Measurements from ENCODE around the gene PGP. TPM values are rescaled to one million over a fixed set of nuclear protein-coding genes. Genes with fewer than 3 reads are reported as not detected.

PGP gene
- total and polyA plus RNA-seq, 2 of the 4 experiments (the other 2 are of a cell fraction), result 4.1 to 9.4 TPM

DNA sequence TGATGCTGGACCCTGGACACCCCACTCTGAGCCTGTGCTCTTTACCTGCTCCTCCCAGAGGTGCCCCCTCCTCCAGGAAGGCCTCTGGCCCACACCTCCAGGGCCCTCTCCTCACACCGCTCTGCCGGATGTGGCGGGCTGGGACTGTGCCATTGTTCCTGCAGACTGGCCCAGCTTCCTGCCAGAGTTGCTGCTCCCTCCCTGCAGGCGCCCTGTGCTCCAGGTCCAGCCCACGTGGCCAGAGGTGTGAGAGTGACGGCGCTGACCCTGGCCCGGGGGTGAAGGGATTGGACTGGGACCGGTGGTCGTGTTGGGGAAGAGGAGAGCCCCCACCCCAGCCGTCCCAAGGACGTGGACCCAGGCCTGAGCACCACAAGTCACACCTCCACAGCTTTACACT, 14.5 kb upstream of the PGP start:
- H2BK15ac ChIP-seq (ENCODE audit: low read depth, low read length), result no peak overlapping the region
- H3K9me3 ChIP-seq (ENCODE audit: control insufficient read depth, insufficient read depth, low read length), result no peaks in the 10 kb centered on the region
- TF ChIP-seq FOS (IDR thresholded peaks at IDR 0.05; ENCODE audit: low read depth, low read length) (no peak), USF2 (IDR thresholded peaks at IDR 0.05; ENCODE audit: low read depth, low read length) (no peak), POLR2A (IDR thresholded peaks at IDR 0.05; ENCODE audit: low read depth, low read length) (no peak), MXI1 (IDR thresholded peaks at IDR 0.05; ENCODE audit: borderline replicate concordance, low read depth, low read length) (no peak), BHLHE40 (IDR thresholded peaks at IDR 0.05; ENCODE audit: low read depth, low read length) (no peak), RCOR1 (IDR thresholded peaks at IDR 0.05; ENCODE audit: insufficient replicate concordance, low read length) (no peak), NFE2L2 (IDR thresholded peaks at IDR 0.05; ENCODE audit: low read depth, low read length) (no peak), CEBPB (IDR thresholded peaks at IDR 0.05; ENCODE audit: low read depth, low read length) (no peak), MAZ (IDR thresholded peaks at IDR 0.05; ENCODE audit: borderline replicate concordance, low read depth, low read length) (no peak), RFX5 (IDR thresholded peaks at IDR 0.05; ENCODE audit: low read depth, low read length) (no peak), MAFK (IDR thresholded peaks at IDR 0.05; ENCODE audit: low read depth, low read length) (no peak)
- TF ChIP-seq, protein P1, sequence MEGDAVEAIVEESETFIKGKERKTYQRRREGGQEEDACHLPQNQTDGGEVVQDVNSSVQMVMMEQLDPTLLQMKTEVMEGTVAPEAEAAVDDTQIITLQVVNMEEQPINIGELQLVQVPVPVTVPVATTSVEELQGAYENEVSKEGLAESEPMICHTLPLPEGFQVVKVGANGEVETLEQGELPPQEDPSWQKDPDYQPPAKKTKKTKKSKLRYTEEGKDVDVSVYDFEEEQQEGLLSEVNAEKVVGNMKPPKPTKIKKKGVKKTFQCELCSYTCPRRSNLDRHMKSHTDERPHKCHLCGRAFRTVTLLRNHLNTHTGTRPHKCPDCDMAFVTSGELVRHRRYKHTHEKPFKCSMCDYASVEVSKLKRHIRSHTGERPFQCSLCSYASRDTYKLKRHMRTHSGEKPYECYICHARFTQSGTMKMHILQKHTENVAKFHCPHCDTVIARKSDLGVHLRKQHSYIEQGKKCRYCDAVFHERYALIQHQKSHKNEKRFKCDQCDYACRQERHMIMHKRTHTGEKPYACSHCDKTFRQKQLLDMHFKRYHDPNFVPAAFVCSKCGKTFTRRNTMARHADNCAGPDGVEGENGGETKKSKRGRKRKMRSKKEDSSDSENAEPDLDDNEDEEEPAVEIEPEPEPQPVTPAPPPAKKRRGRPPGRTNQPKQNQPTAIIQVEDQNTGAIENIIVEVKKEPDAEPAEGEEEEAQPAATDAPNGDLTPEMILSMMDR (conservative IDR thresholded peaks at IDR 0.05; ENCODE audit: low read depth, low read length), result no peak
- dilution Hi-C loops (cut with HindIII; ENCODE audit: low sequenced_read_pairs, unreplicated experiment) (no loop called here), in situ Hi-C loops (cut with MboI; ENCODE audit: low sequenced_read_pairs) (no loop called here), intact Hi-C loops (cut with micrococcal nuclease) (no loop called here)
- H4K5ac ChIP-seq (ENCODE audit: low read depth, low read length), result no peak overlapping the region
- peaks cover 15% of the 10 kb centered on the region; the same call in 1 of the 2 replicates for H3K9me1 ChIP-seq (ENCODE audit: insufficient read depth, low read length)
- H3K14ac ChIP-seq (replicated peaks; ENCODE audit: low read depth, low read length), result no peak overlapping the region
- H3K56ac ChIP-seq (ENCODE audit: extremely low read depth, insufficient read depth, low read length), result no peak overlapping the region
- peak overlapping the region; percentile 55 for H2AK9ac ChIP-seq (replicated peaks; ENCODE audit: low read depth, low read length, poor library complexity)
- no peak overlapping the region for H3K9ac ChIP-seq (ENCODE audit: low read depth, low read length)
- H3K4me3 ChIP-seq (ENCODE audit: insufficient read depth, low read depth, low read length), result no peak overlapping the region
- H3K27ac ChIP-seq (ENCODE audit: insufficient read depth, low read length), result no peak overlapping the region
- CTCF ChIA-PET, result no interaction called here
- no peak overlapping the region for H2BK5ac ChIP-seq (ENCODE audit: low read depth, low read length, poor library complexity, severe bottlenecking)
- no peak overlapping the region for H2AFZ ChIP-seq (replicated peaks; ENCODE audit: low read length, poor library complexity)
- no peak overlapping the region for H4K8ac ChIP-seq (ENCODE audit: low read depth in 2 of 2, low read length in 2 of 2)
- H3K4me2 ChIP-seq (ENCODE audit: low read depth, low read length), result no peak overlapping the region
- BruUV-seq (replicated peaks), result no TSS peak
- peaks cover 24% of the 10 kb centered on the region for H4K20me1 ChIP-seq (ENCODE audit: insufficient read depth, low read length)
- H3K27me3 ChIP-seq (ENCODE audit: control insufficient read depth, insufficient read depth, low read length), result no peaks in the 10 kb centered on the region
- H2BK20ac ChIP-seq (ENCODE audit: low read depth, low read length), result no peak overlapping the region
- H3K18ac ChIP-seq (ENCODE audit: low read depth, low read length), result no peak overlapping the region
- POLR2A ChIA-PET (ENCODE audit: unreplicated experiment), result no interaction called here
- no peak overlapping the region for H4K91ac ChIP-seq (ENCODE audit: insufficient read depth, low read depth, low read length)
- H3K4ac ChIP-seq (ENCODE audit: low read depth, low read length), result no peak overlapping the region
- DNase-seq (no peak), ATAC-seq (ENCODE audit: low read depth) (no peak)
- no CpG with 5 or more reads among the region's 12 CpGs for WGBS, 2 experiments (ENCODE audit: extremely low coverage in 2 of 2, insufficient read length in 1 of 2)
- H3K79me1 ChIP-seq (ENCODE audit: low read depth in 1 of 2, low read length in 2 of 2), result peaks cover 2 to 43% of the 10 kb centered on the region in 2 experiments; a peak in 3 of 4 replicates
- H2BK120ac ChIP-seq (ENCODE audit: low read depth, low read length), result no peak overlapping the region
- H2AK5ac ChIP-seq (ENCODE audit: low read depth, low read length), result no peak overlapping the region
- H3K36me3 ChIP-seq (ENCODE audit: control insufficient read depth, insufficient read depth, low read length), result peaks cover 45% of the 10 kb centered on the region
- H3K23ac ChIP-seq (ENCODE audit: low read depth, low read length), result no peak overlapping the region
- H3K4me1 ChIP-seq (ENCODE audit: control insufficient read depth, insufficient read depth, low read length), result peaks cover 12% of the 10 kb centered on the region
